Measurements from ENCODE around the gene LHX6.
A peak's percentile ranks its signal among the peaks of the same experiment; 100 is the strongest.

LHX6 gene

DNA sequence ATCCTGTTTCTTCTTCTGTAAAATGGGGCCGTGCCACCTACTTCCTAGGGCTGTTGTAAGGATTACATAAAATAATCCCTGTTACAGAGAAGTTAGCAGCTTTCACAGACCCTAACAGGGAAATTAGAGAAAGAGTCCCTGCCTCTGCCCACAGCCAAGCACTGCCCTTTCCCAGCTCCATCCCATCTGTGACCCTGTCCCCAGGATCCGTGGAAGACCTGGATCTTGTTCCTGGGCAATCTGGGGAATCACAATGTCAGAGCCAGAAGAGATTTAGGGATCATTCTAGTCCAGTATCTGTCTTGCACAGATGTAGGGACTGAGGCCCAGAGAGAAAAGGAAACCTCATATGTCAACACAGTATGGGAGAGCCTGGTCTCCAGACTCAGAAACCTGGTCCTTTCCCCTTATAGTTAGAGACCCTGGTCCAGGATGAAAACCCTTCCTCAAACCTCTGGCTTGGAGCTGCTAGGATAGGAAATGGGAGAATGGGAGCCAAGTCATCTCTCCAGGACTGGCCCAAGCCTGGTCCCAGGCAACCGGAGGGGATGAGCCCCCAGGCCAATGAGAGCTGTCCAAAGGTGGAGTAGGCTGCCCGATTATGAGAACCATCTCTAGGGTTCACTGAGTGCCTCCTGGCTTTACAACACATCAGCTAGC, 12.5 kb downstream of the LHX6 start:
- no peak overlapping the region for H3K27ac Mint-ChIP-seq
- no peak overlapping the region for H3K4me3 Mint-ChIP-seq
- peaks cover 31% of the 10 kb centered on the region for H3K4me1 Mint-ChIP-seq (ENCODE audit: low read depth)
- H3K27me3 Mint-ChIP-seq (ENCODE audit: low read depth): peaks cover 84% of the 10 kb centered on the region
- H3K36me3 Mint-ChIP-seq (ENCODE audit: low read depth): no peaks in the 10 kb centered on the region
- no peak for DNase-seq (ENCODE audit: low spot score)
- no peaks in the 10 kb centered on the region for H3K9me3 Mint-ChIP-seq

DNA sequence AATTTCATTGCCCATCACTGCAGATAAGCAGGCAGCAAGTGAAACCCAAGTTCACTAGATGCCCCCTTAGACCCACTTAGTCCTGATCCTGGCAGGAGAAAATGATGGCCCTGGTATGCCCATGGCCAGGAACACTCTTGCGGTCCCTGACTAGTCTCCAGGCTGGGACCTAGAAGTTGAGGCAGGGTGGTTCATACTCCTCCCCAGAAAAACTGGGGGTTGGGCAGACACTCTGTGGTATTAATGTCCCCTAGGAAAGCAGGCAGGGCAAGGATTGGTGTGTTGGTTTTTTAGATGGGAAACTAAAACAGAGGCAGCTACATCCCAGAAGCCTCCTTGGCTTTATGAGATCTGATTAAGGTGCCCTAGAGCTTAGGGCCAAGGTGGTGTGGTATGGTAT, 13.1 kb downstream of the LHX6 start:
- peaks cover 81% of the 10 kb centered on the region for H3K27me3 Mint-ChIP-seq (ENCODE audit: low read depth)
- DNase-seq (ENCODE audit: low spot score): no peak
- no peak overlapping the region for H3K4me3 Mint-ChIP-seq
- H3K4me1 Mint-ChIP-seq (ENCODE audit: low read depth): peaks cover 31% of the 10 kb centered on the region
- H3K36me3 Mint-ChIP-seq (ENCODE audit: low read depth): no peaks in the 10 kb centered on the region
- no peak overlapping the region for H3K27ac Mint-ChIP-seq
- no peaks in the 10 kb centered on the region for H3K9me3 Mint-ChIP-seq

GRCh38 chr9:122214507-122214906, 14.2 kb downstream of the LHX6 start:
- Mint-ChIP-seq H3K4me3 (peak overlapping the region; percentile 68), H3K27ac (no peak overlapping the region), H3K36me3 (ENCODE audit: low read depth) (no peaks in the 10 kb centered on the region), H3K27me3 (ENCODE audit: low read depth) (peaks cover 70% of the 10 kb centered on the region), H3K4me1 (ENCODE audit: low read depth) (peaks cover 25% of the 10 kb centered on the region), H3K9me3 (no peaks in the 10 kb centered on the region)
- no peak for DNase-seq (ENCODE audit: low spot score)

GRCh38 chr9:122213589-122214413, 15.0 kb downstream of the LHX6 start:
- Mint-ChIP-seq H3K36me3 (ENCODE audit: low read depth) (no peaks in the 10 kb centered on the region), H3K4me3 (peak overlapping the region; percentile 68), H3K27me3 (ENCODE audit: low read depth) (peaks cover 63% of the 10 kb centered on the region), H3K9me3 (no peaks in the 10 kb centered on the region), H3K4me1 (ENCODE audit: low read depth) (peaks cover 18% of the 10 kb centered on the region), H3K27ac (no peak overlapping the region)
- peak; percentile 54 for DNase-seq (ENCODE audit: low spot score)

- peaks cover 56% of the 10 kb centered on the region for H3K27me3 Mint-ChIP-seq (ENCODE audit: low read depth)
Observed at GRCh38 chr9:122213102-122213588, 15.6 kb downstream of the LHX6 start.

DNA sequence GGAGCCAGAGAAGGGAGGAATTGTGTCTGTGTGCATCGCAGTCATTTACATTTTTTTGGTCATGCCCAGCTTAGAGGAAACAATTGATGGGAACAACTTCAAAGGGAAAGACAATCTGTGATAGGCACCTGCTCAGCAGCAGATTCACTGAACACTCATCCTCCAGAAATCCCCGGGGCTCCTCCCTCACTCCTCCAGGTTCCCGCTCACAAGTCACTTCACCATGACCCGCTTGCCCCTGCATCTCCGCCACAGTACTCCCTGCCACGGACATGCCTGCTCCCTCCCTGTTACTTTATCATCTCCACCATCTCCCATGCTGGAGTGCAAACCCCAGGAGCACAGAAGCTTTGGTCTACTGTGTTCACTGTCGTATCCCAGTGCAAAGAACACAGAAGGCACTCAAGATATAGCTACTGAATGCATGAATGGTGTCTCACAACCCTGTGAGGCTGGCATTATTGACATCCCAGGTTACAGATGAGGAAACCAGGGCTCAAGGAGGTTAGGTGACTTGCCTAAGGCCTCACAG, 16.2 kb downstream of the LHX6 start:
- Mint-ChIP-seq H3K36me3 (ENCODE audit: low read depth) (no peaks in the 10 kb centered on the region), H3K9me3 (no peaks in the 10 kb centered on the region), H3K27me3 (ENCODE audit: low read depth) (peaks cover 50% of the 10 kb centered on the region), H3K4me3 (peak overlapping the region; percentile 55), H3K27ac (no peak overlapping the region), H3K4me1 (ENCODE audit: low read depth) (peaks cover 6% of the 10 kb centered on the region)
- no peak for DNase-seq (ENCODE audit: low spot score)

More at GRCh38 chr9:122213102-122213588, 15.6 kb downstream of the LHX6 start:
- DNase-seq (ENCODE audit: low spot score): no peak
- Mint-ChIP-seq H3K4me3 (peak overlapping the region; percentile 55), H3K4me1 (ENCODE audit: low read depth) (peaks cover 12% of the 10 kb centered on the region), H3K9me3 (no peaks in the 10 kb centered on the region), H3K27ac (no peak overlapping the region), H3K36me3 (ENCODE audit: low read depth) (no peaks in the 10 kb centered on the region)

- Mint-ChIP-seq H3K27me3 (ENCODE audit: low read depth) (peaks cover 32% of the 10 kb centered on the region), H3K9me3 (no peaks in the 10 kb centered on the region), H3K27ac (no peak overlapping the region), H3K36me3 (ENCODE audit: low read depth) (no peaks in the 10 kb centered on the region), H3K4me3 (no peak overlapping the region), H3K4me1 (ENCODE audit: low read depth) (peaks cover 4% of the 10 kb centered on the region)
- DNase-seq (ENCODE audit: low spot score): no peak
Observed at GRCh38 chr9:122209451-122209850, 19.3 kb downstream of the LHX6 start.

DNA sequence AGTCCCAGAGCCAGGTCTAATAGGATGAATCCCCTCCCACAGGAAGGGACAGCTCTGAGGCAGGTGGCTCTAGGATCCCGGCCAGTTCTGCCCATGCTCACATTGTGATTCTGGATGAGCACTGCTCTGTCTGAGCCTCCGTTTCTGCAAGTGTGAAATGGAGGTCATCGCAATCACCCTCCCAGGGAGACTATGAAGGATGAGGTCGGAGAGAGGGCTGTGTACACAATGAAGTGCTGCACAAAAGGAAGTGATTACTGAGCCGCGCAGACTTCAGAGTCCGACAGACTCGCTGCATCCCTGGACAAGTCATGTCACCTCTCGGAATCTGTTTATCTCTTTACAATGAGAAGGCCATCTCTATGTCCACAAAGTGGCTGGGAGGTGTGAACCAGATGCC, 21.7 kb downstream of the LHX6 start:
- Mint-ChIP-seq H3K27me3 (ENCODE audit: low read depth) (peaks cover 14% of the 10 kb centered on the region), H3K9me3 (no peaks in the 10 kb centered on the region), H3K4me1 (ENCODE audit: low read depth) (no peaks in the 10 kb centered on the region), H3K27ac (no peak overlapping the region), H3K36me3 (ENCODE audit: low read depth) (no peaks in the 10 kb centered on the region), H3K4me3 (no peak overlapping the region)
- DNase-seq (ENCODE audit: low spot score): no peak

GRCh38 chr9:122206118-122207046, 22.4 kb downstream of the LHX6 start:
- DNase-seq (ENCODE audit: low spot score): no peak

DNA sequence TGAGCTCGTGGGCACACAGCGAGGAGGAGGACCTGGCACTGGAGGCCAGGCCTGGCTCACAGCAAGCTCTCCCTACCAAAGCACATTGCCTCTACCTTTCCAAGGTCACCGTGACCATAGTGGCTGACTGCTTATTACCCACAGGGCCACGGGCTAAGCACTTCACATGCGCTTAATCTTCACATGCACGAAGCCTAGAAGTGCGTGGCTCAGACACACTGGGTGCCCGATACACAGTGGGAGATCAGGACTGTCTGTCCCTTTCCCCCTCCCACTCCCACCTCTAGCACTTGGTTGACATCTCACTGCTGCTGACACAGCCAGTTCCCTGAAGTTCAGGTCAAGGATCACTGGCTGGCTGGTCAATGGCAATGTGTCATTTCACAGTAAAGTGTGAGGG, 23.6 kb downstream of the LHX6 start:
- Mint-ChIP-seq H3K4me3 (no peak overlapping the region), H3K4me1 (ENCODE audit: low read depth) (no peaks in the 10 kb centered on the region), H3K9me3 (no peaks in the 10 kb centered on the region), H3K36me3 (ENCODE audit: low read depth) (no peaks in the 10 kb centered on the region), H3K27ac (no peak overlapping the region), H3K27me3 (ENCODE audit: low read depth) (peaks cover 5% of the 10 kb centered on the region)
- no peak for DNase-seq (ENCODE audit: low spot score)

More at GRCh38 chr9:122206118-122207046, 22.4 kb downstream of the LHX6 start:
- Mint-ChIP-seq H3K36me3 (ENCODE audit: low read depth) (no peaks in the 10 kb centered on the region), H3K27ac (no peak overlapping the region), H3K27me3 (ENCODE audit: low read depth) (peaks cover 7% of the 10 kb centered on the region), H3K4me3 (no peak overlapping the region), H3K9me3 (no peaks in the 10 kb centered on the region), H3K4me1 (ENCODE audit: low read depth) (no peaks in the 10 kb centered on the region)

GRCh38 chr9:122204491-122204890, 24.3 kb downstream of the LHX6 start:
- H3K36me3 Mint-ChIP-seq (ENCODE audit: low read depth): no peaks in the 10 kb centered on the region
- H3K27ac Mint-ChIP-seq: no peak overlapping the region
- no peak for DNase-seq (ENCODE audit: low spot score)
- H3K27me3 Mint-ChIP-seq (ENCODE audit: low read depth): peaks cover 5% of the 10 kb centered on the region
- H3K9me3 Mint-ChIP-seq: no peaks in the 10 kb centered on the region
- H3K4me3 Mint-ChIP-seq: no peak overlapping the region
- no peaks in the 10 kb centered on the region for H3K4me1 Mint-ChIP-seq (ENCODE audit: low read depth)

DNA sequence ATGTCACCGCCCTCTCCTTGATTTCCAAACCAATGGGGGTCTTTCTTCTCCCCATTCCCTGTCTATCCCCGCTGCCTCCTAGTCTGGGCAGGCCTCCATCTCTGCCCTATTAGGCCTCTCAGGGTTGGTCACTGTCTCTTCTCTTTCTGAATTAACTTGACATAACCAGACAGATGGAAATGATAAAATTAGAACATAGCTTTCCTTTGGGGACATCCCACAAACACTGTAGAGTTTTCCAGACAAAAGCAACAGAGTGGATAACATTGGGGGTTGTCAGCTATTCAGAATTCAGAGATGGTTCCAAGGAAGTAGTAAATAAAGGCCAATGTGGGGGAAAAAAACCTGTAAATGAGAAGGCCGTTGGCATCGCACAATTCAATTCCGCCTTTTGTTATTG, 24.7 kb downstream of the LHX6 start:
- H3K36me3 Mint-ChIP-seq (ENCODE audit: low read depth): no peaks in the 10 kb centered on the region
- no peaks in the 10 kb centered on the region for H3K4me1 Mint-ChIP-seq (ENCODE audit: low read depth)
- H3K27ac Mint-ChIP-seq: no peak overlapping the region
- H3K9me3 Mint-ChIP-seq: no peaks in the 10 kb centered on the region
- DNase-seq (ENCODE audit: low spot score): no peak
- no peak overlapping the region for H3K4me3 Mint-ChIP-seq
- peaks cover 5% of the 10 kb centered on the region for H3K27me3 Mint-ChIP-seq (ENCODE audit: low read depth)

GRCh38 chr9:122202111-122202510, 26.6 kb downstream of the LHX6 start:
- Mint-ChIP-seq H3K27ac (no peak overlapping the region), H3K4me3 (no peak overlapping the region)
- no peak for DNase-seq (ENCODE audit: low spot score)

More at GRCh38 chr9:122202111-122202510, 26.6 kb downstream of the LHX6 start:
- Mint-ChIP-seq H3K4me1 (ENCODE audit: low read depth) (no peaks in the 10 kb centered on the region), H3K9me3 (no peaks in the 10 kb centered on the region), H3K27me3 (ENCODE audit: low read depth) (peaks cover 5% of the 10 kb centered on the region), H3K36me3 (ENCODE audit: low read depth) (no peaks in the 10 kb centered on the region)

All from T-helper 2 cell treated with Interferon-gamma antibody and Interleukin-4, amounts not matched to agents 5 μg/mL and 100 μg/mL, for 36 hours (primary cell).